ENCODE data around the gene PPWD1.
A peak's percentile ranks its signal among the peaks of the same experiment; 100 is the strongest.
"Not testable (repeated sequence)": the region's sequence is repeated elsewhere in the genome, so short reads cannot be mapped to it uniquely, and the experiment has no call there.

The PPWD1 gene

DNA sequence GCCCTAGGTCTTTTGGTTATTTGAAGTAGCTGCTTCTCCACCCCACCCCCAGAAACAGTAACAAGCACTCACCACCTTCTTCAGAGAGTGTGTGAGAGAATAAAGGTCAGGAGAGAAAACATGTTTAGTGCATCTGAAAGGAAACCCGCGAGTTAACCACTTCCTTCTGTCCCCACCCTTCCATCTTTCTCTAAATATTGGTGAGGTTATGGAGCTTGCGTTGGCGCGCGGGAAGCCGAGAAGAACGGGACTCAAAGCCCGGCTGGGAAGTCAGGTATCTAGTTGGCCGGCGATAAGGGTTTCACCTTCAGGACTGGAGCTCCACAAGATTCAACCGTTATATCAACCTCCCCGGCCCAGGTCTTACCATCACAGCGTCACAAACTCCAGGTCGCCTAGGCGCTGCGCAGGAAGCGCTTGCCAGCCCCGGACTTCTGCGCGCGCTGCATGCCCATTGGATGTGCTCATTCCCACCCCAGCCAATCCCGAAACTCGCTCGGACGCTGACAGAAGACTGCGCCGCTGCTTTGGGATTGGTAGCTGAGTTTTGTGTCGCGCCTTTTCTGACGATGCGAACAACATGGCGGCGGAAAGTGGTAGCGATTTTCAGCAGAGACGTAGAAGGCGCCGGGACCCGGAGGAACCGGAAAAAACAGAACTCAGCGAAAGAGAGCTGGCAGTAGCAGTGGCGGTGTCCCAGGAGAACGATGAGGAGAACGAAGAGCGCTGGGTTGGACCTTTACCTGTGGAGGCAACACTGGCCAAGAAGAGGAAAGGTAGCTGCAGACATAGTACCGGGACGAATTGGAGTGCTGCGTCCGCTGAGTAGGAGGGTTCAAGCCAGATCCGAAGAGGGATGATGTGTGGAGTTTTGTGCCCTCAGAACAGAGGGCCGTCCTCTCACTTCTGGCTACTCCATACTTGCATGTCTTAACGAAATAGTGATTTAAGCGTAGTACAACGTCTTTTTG is at the start of gene PPWD1, which contains the start of gene CENPK:
Gene PPWD1, plus strand, starts transcription at position 566 of the 971 bp plus-strand sequence. Its CDS starts 15 bp downstream, at position 581.
Gene CENPK, minus strand, starts transcription at position 438 of the 971 bp plus-strand sequence. CDS start 8,261 bp downstream, outside the sequence.
- peak; percentile 91 for DNase-seq (ENCODE audit: low spot score)

DNA sequence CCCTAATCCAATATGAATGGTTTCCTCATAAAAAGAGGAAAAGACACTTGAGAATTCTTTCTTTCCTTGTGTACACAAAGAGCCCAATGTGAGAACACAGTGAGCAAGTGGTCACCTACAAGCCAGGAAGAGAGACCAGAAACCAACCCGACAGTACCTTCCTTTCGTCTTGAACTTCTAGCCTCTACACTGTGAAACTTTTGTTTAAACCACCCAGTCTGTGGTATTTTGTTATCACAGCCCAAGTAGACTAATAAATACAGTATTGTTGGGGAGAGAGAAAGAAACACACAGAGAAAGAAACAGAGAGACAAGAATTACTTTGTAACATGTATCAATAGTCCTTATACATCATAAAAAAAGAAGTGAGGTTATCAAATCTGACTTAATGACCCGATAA is 37.4 kb upstream of the PPWD1 start:
- DNase-seq (ENCODE audit: low spot score): peak; percentile 21

DNA sequence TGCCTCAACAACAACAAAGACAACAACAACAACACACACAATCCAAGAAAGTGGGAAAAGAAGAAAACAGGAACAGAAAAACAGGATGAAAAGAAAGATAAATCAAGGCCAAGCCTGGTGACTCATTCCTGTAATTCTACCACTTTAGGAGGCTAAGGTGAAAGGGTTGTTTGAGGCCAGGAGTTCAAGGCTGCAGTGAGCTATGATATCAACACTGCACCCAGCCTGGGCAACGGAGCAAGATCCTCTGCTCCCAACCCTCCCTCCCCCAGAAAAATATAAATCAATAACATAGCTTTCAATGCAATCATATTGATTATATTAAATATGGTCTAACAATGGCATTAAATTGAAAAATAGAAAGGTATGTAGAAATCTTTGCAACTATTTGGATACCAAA is 32.2 kb upstream of the PPWD1 start:
- DNase-seq (ENCODE audit: low spot score): no peak

DNA sequence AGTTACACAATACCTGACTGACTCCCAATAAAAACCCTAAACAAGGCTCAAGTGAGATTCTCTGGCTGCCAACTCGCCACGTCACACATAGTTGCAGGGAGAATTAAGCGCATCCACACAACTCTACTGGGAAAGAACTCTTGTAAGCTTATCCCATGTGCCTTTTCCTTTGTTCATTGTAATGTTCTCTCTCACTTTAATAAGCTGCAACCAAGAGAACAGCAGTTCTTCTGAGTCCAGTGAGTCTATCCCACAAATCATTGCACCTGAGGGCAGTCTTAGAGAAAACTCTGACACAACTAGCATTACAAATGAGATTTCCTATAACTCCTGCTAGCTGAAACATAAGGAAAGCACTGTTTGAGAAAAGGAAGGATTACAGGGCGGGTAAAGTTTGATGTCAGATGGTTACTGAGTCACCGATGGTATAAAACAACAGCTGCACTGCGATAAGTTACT is 27.5 kb upstream of the PPWD1 start:
- DNase-seq (ENCODE audit: low spot score): no peak

DNA sequence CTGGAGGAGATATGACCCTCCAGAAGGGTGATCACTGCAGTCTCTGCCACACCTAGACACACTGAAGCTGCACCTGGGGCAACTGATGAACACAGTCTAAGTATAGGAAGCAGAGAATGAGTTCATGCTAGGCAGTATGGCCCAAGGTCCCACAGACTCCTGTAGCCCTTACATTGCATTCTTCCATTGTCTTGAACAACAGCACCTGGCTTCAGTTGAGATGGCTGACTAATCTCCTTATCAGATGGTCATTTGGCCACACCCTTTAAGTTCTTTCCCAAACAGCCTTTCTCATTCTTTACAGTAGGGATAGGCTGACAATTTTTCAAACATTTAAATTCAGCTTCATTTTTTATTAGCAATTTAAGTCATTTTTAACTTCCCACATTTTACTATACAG is 23.3 kb upstream of the PPWD1 start:
- no peak for DNase-seq (ENCODE audit: low spot score)

DNA sequence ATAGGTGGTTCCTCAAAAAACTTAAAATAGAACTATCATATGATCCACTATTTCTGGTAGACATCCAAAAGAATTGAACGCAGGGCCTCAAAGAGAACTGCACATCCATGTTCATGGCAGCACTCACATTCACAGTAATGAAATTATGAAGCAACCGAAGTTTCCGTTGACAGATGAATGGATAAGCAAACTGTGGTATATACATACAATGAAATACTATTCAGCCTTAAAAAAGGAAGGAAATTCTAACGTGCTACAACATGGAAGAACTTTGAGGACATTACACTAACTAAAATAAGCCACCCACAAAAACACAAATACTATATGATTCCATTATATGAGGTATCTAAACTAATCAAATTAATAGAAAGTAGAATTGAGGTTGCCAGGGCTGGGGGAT is 18.6 kb upstream of the PPWD1 start:
- DNase-seq (ENCODE audit: low spot score): no peak

DNA sequence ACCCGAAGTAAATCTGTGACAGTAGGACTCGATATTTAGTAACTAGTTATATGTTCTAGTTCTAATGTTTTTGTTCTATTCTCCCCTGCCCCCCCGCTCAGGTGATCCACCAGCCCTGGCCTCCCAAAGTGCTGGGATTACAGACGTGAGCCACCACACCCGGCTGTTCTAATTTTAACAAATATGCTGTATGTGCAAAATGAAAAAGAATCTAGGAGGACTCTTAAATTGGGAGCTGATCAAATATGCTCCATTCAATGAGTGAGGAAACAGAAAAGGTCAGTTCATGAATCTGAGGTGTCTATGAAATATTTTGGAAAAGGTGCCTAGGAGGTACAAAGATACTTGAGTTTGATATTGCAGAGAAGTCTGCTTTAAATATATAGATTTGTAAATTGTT is 17.0 kb upstream of the PPWD1 start:
- DNase-seq (ENCODE audit: low spot score): no peak

DNA sequence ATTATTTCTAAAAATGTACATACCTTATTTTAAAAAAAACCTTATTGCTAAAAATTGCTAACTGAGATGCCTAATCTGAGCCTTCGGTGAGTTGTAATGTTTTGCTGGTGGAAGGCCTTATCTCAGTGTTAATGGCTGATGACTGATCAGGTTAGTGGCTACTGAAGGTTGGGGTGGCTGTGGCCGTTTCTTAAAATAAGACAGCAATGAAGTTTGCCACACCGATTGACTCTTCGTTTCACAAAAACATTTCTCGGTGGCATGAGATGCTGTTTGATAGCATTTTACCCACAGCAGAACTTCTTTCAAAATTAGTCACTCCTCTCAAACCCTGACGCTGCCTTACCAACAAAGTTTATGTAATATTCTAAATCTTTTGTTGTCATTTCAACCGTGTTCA is 14.8 kb upstream of the PPWD1 start:
- no peak for DNase-seq (ENCODE audit: low spot score)

DNA sequence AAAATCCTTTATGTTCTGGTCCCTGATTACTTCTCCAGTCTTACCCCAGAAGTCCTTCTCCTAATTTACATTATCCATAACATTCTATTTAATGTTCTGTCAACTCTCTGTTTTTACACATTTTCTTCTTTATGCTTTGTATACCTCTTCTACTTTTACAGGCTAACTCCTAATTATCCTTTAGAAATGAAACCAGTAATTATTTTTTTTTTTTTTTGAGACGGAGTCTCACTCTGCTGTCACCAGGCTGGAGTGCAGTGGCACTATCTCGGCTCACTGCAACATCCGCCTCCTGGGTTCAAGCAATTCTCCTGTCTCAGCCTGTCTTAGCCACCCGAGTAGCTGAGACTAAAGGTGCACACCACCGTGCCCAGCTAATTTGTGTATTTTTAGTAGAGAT is 9.2 kb upstream of the PPWD1 start:
- DNase-seq (ENCODE audit: low spot score): no peak

DNA sequence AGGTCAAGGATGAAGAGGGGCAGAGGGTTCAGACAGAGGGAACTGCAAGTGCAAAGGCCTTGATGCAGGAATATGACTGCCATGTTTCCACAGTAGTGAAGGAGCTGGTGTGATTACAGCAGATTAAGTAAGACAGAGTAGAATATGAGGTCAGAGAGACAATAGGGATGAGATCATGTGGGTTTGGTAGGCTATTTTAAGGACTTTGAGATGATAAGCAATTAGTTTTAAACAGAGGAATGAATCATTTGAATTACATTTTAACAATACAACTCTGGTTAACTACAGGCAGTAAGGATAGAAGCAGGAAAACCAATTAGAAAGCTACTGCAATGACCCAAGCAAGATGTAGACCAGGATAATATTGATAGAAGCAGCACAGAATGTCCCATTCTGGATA is 7.8 kb upstream of the PPWD1 start:
- no peak for DNase-seq (ENCODE audit: low spot score)

DNA sequence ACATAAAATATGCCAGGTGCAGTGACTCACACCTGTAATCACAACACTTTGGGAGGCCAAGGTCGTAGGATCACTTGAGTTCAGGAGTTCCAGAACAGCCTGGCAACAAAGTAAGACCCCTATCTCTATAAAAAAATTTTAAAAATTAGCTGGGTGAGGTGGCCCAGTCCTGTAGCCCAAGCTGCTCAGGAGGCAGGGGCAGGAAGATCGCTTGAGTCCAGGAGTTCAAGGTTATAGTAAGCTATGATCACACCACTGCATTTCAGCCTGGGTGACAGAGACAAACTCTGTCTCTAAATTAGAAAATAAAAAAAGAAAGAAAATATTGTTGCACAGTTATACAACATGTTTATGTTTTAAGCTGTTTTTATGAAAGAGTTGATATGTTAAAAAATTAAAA is 6.9 kb upstream of the PPWD1 start:
- DNase-seq (ENCODE audit: low spot score): no peak

DNA sequence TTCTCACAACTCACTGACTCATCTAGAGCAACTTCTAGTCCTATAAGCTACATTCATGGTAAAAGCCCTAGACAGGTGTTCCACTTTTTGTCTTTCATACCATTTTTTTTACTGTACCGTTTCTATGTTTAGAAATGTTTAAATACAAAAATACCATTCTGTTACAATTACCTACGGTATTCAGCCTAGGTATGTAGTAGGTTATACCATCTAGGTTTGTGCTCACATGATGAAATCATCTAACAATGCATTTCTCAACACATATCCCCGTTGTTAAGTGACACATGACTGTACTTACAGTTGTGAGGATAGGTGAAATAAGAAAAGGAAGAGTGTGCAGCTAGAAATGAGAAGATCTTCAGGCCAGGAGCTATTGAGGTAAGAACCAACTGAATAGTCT is 6.4 kb upstream of the PPWD1 start:
- DNase-seq (ENCODE audit: low spot score): no peak

DNA sequence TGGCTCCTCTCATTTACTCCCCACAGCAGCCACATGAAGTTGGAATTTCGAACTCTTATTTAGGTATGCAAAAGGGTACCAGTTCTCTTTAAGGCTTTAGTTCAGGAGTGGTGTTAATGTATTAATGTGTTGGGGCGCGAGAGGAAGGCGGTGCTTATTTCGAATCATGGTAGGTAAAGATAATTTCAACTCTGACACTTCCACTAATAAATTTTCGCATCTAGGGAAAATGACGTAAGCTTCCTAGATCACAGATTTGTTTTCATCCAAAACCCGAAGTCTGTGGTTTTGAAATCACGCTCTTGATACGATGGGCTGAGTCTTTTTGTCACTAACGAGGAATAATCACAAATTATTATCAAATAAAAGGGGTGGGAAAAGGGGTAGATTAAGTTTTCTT is 681 bp downstream of the PPWD1 start:
- no peak for DNase-seq (ENCODE audit: low spot score)

DNA sequence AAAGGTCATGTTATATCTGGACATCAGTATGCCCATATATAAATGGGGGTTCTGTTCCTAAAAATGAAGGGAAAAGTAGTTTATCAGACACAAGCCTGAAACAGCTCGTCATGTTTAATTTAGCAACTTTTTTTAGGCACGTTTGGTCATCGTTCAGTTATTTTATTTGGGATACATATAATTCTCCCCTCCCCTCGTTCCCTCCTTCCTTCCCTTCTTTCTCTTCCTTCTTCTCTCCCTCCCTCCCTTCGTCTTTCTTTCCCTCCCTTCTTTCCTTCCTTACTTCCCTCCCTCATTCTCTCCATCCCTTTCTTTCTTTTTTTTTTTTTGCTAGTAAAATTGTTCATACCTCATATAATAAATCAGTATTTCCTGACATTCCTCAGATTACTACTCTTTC is 3.4 kb downstream of the PPWD1 start:
- no peak for DNase-seq (ENCODE audit: low spot score)

DNA sequence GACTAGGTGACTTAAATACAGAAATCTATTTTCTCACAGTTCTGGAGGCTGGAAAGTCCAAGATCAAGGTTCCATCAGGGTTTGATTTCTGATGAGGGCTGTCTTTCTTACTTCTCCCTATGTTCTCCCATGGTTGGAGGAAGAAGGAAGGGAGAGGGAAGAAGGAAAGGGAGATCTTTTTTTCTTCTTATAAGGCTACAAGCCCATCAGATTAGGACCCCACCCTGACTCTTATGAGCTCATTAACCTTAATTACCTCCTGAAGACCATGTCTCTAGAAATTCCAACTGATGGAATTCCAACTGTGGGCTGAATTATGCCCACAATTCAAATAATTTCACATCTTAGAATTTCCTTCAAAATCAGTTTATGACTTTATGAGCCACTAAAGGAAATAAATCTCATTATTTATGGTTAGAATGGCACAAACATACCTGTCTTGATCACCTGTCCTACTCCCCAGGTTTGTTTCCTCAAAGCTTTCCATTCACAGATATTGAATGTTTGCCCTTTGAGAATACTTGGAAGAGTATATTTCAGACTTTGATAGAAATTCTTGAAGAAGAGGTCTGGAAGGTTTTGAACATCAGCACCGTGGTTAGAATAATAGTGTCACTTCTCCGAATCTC is 7.6 kb downstream of the PPWD1 start:
- no peak for DNase-seq (ENCODE audit: low spot score)

DNA sequence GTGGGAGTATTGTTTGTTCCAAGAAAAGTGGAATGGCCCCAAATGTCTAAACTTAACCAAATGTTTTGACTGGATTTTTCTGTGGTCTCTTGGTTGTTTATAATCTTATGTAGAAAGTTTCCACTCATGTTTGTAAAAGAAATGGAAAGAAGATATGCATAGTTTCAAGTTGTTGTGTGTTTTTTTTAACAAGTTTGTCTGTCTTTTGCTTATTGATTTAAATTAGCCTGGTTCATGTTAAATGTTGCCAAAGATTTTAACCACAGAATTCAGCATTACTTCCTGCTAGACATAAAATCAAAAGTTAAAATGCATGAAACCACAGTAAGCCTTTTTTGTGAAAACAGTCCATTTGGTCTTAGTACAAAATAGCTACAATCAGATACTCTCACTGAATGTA is 14.0 kb downstream of the PPWD1 start:
- DNase-seq (ENCODE audit: low spot score): no peak

DNA sequence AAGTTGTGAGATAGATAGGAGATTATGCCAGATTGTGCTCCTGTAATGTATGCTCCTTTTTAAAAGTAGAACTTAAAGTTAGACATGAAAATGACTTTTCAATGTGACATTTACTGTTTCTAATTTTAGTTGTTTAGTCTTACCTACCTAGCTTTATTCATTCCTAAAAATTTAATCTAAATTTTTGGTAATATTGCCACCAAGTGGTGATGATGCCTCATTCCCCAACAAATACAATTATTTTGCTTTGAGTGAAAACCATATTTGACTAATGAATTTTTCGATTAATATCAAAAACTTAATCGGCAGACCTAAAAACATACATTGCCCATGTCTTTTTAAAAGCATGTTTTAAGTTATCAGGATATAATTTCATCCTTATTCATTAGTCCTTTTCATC is 25.6 kb downstream of the PPWD1 start:
- peak; percentile 27 for DNase-seq (ENCODE audit: low spot score)

DNA sequence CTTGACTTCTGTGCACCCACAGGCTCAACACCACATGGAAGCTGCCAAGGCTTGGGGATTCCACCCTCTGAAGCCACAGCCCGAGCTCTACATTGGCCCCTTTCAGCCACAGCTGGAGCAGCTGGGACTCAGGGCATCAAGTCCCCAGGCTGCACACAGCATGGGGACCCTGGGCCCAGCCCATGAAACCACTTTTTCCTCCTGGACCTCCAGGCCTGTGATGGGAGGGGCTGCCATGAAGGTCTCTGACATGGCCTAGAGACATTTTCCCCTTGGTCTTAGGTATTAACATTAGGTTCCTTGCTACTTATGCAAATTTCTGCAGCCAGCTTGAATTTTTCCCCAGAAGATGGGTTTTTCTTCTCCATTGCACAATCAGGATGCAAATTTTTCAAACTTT is 38.7 kb downstream of the PPWD1 start:
- not testable (repeated sequence) for DNase-seq (ENCODE audit: low spot score)

DNA sequence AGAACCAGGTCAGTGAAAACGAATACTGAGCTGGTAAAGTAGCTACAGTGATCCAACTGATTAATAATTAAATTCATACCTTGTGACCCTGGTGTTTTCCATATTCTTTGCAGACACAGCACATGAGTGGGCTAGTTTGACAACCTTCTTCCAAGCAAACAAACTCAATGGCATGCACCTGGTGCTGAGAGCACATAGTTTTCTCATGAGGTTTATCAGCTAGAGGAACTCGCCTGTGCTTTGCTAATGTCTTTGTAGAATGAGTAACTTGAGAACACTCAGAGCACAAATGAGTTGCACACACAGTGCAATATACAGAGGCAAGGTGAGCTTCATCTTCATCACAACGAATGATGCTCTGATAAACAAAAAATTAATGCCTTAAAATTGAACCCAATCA is 48.4 kb downstream of the PPWD1 start:
- no peak for DNase-seq (ENCODE audit: low spot score)

DNA sequence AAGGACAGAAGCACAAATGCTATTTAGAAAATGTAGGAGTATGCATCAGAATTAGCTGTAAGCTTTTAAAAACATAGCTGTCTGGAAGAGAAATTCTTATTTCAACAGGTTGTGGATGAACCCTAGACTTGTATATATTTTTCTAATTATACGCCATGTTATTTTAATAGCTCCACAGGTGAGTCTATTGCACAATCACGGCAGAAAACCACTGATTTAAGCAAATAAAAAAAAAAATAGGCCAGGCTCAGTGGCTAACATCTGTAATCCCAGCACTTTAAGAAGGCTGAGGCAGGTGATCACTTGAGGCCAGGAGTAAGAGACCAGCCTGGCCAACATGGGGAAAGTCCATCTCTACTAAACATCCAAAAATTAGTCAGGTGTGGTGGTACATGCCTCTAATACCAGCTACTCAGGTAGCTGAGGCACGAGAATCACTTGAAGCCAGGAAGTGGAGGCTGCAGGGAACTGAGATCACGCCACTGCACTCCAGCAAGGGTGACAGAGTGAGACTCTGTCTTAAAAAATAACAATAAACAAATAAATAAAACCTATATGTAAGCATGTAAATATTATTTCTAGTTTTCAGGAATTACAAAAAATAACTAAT is 49.3 kb downstream of the PPWD1 start:
- DNase-seq (ENCODE audit: low spot score): no peak

DNA sequence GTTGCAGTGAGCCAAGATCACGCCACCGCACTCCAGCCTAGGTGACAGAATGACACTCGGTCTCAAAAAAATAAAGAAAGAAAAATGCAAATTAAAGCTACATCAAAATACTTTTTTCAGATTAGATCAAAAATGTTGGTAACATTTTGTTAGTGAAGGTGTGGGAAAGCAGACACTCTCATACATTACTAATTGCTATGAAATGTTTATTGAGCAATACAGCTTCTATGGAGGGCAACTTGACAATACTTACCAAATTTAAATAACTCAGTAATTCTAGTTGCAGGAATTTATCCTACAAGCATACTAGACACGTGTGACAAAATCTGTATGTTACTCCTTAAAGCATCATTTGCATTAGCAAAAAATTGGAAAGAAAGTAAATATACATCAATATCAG is 56.9 kb downstream of the PPWD1 start:
- DNase-seq (ENCODE audit: low spot score): no peak

DNA sequence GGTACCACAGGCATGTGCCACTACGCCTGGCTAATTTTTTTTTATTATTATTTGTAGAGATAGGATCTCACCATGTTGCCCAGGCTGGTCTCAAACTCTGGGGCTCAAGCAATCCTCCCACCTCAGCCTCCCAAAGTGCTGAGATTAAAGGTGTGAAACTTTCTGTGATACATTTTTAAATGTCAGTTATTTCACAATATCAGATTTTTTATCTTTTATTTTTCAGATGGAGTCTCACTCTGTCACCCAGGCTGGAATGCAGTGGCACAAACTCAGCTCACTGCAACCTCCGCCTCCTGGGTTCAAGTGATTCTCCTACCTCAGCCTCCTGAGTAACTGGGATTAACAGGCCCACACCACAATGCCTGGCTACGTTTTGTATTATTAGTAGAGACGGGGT is 58.9 kb downstream of the PPWD1 start:
- DNase-seq (ENCODE audit: low spot score): not testable (repeated sequence)

DNA sequence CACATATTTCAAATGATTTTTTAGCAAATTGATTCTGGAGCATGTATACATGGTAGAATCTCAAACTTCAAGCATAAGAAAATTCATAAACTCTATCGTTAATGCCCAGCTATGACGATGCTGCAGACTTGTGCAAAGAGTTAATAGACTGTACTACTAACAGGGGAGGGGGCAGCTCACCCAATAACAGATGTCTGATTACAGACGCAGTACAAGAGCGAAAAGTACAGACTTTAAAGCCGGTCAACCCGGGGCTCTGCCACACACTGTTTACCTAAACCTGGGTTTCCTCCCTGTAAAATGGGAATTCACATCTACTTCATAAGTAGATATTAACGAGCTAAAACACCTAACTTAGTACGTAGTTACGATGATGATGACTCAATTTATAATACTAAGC is 60.4 kb downstream of the PPWD1 start:
- no peak for DNase-seq (ENCODE audit: low spot score)

Measured in pons (tissue), 1 donor.